Peyer's patch (tissue), 4 donors: ENCODE measurements around the gene WNT9A.

ENCODE experiments used
- POLR2A ChIP-seq, 2 donors: fragments of 450-650 bp; IDR thresholded peaks; one replicate each; pipeline ENCODE4 v1.5.1; 2017; ENCODE audit warnings: antibody characterized with exemption in 2 of 2, mild to moderate bottlenecking in 2 of 2, moderate library complexity in 2 of 2
- TF ChIP-seq, protein P1 (sequence below), 6 experiments: fragments of 450-650 bp in 4 of 6; fragments of 200-600 bp in 2 of 6; sonication (generic) in 1 of 6; IDR thresholded peaks; one replicate each; pipeline ENCODE4 v1.5.1; 2017 to 2019; ENCODE audit warnings: antibody characterized with exemption in 6 of 6, mild to moderate bottlenecking in 3 of 6, moderate library complexity in 1 of 6

DNA sequence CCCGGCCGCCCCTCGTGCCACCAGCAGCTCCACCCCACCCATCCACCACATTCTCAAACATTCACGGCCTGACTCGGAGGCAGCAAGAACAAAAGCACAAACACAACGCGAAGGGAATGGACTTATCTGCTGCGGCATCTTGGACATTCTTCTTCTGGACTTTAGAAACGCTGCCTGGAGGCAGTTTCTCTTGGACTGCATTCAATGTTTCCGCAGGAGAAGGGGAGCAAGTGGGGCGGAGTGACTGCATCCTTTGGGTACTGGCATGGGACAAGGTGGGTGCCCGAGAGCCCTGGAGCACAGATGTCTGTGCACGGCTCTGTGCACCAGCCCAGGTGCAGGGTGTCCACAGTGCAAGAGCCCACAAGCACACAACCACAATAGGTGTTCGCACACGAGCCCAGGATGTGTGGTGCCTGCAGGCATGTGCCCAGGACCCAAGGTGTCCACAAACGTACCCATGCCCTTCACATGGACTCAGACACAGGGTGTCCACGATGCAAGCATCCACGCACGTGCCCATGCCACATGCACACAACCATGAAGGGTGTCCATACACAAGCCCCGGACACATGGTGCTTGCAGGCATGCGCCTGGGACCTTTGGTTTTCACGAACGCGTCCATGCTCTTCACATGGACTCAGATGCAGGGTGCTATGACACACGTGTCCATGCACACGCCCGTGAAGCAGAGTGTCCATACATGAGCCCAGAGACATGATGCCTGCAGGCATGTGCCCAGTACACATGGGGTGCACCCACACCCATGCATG, 53.6 kb downstream of the WNT9A start:
- TF ChIP-seq, protein P1, sequence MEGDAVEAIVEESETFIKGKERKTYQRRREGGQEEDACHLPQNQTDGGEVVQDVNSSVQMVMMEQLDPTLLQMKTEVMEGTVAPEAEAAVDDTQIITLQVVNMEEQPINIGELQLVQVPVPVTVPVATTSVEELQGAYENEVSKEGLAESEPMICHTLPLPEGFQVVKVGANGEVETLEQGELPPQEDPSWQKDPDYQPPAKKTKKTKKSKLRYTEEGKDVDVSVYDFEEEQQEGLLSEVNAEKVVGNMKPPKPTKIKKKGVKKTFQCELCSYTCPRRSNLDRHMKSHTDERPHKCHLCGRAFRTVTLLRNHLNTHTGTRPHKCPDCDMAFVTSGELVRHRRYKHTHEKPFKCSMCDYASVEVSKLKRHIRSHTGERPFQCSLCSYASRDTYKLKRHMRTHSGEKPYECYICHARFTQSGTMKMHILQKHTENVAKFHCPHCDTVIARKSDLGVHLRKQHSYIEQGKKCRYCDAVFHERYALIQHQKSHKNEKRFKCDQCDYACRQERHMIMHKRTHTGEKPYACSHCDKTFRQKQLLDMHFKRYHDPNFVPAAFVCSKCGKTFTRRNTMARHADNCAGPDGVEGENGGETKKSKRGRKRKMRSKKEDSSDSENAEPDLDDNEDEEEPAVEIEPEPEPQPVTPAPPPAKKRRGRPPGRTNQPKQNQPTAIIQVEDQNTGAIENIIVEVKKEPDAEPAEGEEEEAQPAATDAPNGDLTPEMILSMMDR (IDR thresholded peaks at IDR 0.05): no peak
- no peak for TF ChIP-seq POLR2A (IDR thresholded peaks at IDR 0.05)
